Measurements from ENCODE around the gene NPBWR2. TPM values are rescaled to one million over a fixed set of nuclear protein-coding genes. Genes with fewer than 3 reads are reported as not detected.

Gene NPBWR2
- total RNA-seq, 2 experiments from 2014 or later = not detected

DNA sequence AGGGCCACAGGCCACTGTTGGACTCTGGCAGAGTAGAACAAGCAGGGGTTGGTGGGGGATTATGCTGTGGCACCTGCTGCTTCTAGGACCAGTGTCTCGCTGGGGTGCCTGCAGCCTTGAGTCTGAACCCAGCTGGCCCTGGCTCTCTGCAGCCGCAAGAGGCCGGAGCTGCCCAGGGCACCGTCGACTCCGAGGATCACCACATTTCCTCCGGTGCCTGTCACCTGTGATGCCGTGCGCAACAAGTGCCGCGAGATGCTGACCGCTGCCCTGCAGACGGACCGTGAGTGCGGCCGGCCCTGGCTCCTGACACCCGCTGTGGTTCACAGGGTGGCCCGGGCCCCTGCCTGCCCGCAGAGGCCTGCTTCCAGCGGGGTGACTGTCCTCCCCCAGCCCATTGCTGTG lies 38.2 kb downstream of the NPBWR2 start:
- CTCF ChIA-PET = interaction anchor here (0.7 to 3.1 kb wide), 5 partner anchors 10 to 92 kb away, joined by 3 to 12 read pairs (median 5); partner anchors contain the start of gene RGS19
- POLR2A ChIA-PET = interaction anchor here (1.3 kb wide), 1 partner anchor 10 kb away, joined by 3 read pairs; the partner anchor contains the start of genes OPRL1 and RGS19

DNA sequence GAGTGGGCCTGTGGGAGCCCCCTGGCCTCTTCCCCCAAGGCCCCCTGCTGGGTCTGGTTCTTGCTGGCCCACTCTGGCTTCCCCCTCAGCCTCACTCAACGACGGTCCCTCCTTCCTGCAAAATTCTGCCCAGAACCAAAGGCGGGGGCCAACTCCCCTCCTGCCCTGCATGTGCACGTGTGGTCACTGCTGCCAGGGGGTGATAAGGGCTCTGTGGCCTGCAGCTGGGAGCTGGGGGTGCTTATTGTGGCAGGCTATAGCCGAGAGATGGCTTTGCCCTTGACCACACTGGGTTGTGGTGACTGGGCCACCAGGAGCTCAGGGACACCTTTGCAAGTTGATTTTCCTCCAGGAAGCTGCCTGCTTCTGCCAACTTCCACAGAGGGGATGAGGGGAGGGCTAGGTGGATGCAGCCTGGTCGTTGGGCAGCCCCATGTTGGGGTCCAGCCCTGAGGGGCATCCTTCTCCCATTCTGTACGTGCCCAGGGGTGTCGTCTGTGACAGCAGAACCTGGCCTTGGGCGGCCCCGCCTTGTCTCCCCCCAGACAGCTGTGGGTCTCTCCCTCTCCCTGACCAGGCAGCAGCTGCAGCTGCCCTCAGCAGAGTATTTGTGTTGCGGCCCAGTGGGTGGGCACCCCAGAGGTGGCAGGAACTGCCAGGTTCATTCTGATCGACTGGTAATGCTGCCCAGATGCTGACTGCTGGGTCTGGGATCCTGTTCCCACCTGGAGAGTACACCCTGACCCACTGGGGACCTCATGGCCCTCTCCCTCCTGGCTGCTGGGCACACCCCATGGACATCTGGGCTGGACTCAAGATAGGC lies 38.8 kb downstream of the NPBWR2 start:
- ChIA-PET POLR2A (interaction anchor here (1.3 kb wide), 1 partner anchor 11 kb away, joined by 3 read pairs; the partner anchor contains the start of genes OPRL1 and RGS19), CTCF (interaction anchor here (1.4 to 3.1 kb wide), 3 partner anchors 10 to 31 kb away, joined by 5 to 12 read pairs (median 6); partner anchors contain the start of gene RGS19)

DNA sequence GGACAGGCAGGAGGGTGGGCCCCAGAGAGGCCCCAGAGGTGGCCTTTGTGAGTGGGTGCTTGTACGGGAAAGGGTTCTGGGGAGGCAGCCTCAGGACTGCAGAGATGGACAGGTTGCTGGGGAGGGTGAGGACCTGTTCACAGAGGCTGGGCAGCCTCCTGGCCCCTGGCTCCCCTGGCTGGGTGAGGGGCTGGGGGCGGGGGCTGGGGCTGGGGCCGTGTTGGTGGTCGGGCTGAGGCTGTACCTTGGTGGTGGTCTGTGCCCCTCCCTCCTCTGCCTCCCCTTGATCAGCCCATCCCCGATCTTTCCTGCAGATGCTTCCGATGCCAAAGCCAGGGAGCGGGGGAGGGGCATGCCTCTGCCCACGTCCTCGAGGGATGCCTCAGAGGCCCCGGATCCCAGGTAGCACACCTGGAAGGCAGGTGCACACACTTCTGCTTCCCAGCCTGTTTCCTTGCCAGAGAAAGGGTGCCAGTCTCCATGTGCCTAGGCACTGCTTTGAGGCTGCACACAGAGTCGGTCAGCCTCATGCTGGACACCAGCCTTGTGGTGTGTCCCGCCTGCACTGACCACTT lies 39.5 kb downstream of the NPBWR2 start:
- ChIA-PET POLR2A (no interaction called here), CTCF (interaction anchor here (3.1 kb wide), 1 partner anchor 15 kb away, joined by 12 read pairs; no protein-coding TSS in a partner anchor)

DNA sequence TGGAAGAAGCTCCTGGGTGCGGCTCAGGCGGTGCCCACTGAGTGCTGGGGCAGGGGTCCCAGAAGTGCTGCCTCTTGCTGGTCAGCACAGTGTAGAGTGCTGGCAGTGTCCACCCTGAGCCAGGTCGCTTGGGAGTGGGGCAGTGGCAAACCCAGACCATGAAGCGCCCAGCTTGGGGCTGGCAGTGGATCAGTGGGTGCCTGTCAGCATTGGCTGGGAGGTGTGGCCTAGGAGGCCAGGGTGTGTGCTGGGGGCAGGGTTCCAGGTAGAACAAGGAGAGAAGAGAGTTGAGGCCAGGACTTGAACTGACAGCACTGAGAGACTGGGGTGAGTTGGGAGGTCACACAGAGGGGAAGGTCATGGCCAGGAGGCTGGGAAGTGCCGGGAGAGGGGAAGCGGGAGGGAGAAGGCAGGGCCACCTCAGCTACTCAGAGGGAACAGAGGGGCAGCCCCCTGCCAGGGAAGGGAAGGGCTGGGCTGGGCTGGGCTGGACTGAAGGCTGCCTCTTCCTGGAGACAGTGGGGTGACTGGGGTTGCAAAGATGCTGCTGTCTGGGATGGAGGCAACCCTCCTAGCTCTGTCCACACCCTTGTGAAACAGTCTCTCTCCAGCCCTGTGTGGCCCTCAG lies 40.2 kb downstream of the NPBWR2 start:
- POLR2A ChIA-PET = interaction anchor here (1.9 kb wide), 1 partner anchor 10 kb away, joined by 5 read pairs; no protein-coding TSS in a partner anchor
- CTCF ChIA-PET = interaction anchor here (0.7 to 1.1 kb wide), 3 partner anchors 11 to 53 kb away, joined by 3 to 5 read pairs (median 3); no protein-coding TSS in a partner anchor

DNA sequence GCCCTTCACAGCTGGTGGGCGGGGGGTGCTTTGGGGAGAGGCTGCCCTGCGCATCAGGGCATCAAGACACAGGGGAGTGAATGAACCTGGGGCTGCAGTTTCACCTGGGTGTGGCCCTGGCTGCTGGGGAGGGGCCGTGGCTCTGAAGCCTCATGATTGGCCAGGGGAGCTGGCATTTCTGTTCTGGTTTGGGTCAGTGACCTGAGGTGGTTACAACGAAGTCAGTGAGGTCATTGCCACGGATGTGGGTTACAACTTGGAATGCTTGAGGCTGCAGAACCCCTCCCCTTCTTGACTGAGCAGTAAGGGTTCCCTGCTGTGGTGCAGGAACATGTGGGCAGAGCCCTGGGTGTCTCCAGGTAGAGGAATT lies 41.4 kb downstream of the NPBWR2 start:
- ChIA-PET CTCF (interaction anchor here (1.0 to 1.7 kb wide), 2 partner anchors 10 to 86 kb away, joined by 3 to 5 read pairs; no protein-coding TSS in a partner anchor), POLR2A (interaction anchor here (0.5 to 1.9 kb wide), 2 partner anchors 11 to 460 kb away, joined by 3 to 5 read pairs; no protein-coding TSS in a partner anchor)

DNA sequence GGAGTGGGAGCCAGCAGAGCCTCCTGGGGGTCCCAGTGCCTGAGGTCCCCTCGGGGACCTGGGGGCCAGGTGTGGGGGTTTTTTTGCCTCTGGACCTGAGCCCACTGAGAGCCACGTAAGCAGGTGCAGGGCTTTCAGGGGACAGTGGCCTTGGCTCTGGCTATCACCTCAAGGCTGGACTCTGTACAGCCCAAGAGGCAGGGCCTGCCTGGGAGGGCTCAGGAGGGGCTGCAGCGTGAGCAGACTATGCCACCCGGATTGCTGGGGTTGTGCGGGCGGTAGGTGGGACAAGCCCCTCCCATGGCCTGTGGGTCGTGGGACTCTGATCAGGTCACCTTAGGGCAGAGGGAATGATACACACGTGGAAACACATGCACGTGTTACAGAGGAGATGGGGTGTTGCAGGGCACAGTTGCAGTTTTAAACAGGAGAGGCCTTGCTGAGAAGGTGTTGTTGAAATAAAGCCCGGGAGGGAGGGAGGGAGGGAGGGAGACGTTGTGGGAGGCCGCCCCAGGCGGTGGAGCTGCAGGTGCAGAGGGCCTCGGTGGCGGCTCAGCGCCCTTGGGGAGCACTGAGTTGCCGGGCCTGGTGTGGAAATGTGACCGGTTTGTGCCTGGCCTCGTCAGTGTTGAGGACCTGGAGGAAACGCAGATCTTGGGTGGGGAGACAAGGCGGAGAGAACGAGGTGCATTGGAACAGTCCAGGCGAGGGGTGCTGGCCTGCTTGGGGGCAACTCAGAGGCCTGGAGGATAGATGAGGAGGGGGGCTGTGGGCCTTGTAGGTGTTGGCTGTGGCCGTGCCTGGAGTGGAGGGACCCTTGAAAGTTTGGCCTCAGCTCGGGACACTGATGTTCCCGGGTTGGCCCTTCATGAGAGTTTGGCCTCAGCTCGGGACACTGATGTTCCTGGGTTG lies 42.0 kb downstream of the NPBWR2 start:
- CTCF ChIA-PET = interaction anchor here (1.0 to 1.8 kb wide), 3 partner anchors 10 to 85 kb away, joined by 3 to 9 read pairs (median 5); no protein-coding TSS in a partner anchor
- POLR2A ChIA-PET = interaction anchor here (0.5 to 1.9 kb wide), 3 partner anchors 12 to 460 kb away, joined by 3 to 5 read pairs (median 3); no protein-coding TSS in a partner anchor

DNA sequence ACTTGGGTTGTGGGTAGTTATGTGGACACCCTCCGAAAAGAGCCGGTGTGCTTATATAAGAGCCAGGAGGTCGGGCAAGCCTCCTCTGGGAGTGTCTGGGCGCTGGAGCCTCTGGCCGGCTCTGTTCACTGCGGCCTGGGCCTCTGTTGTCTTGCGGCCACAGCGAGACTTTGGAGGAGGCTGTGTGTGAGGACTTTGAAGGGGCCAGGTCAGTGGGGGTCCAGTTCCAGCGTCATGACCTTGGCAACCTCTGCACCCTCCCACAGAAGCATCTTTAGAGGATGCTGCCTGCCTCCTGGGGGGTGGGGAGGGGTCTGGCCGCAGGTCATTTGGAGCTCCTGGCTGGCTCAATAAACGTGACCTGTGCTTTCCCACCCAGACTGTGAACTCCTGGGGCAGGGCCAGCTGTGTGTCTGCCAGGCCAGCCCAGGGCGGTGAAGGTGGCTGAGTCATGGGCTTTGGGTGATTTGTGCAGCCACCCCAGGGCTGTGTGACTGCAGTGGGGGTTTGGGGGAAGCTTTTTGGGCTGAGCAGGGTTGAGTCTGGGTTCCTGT lies 43.1 kb downstream of the NPBWR2 start:
- POLR2A ChIA-PET = no interaction called here

DNA sequence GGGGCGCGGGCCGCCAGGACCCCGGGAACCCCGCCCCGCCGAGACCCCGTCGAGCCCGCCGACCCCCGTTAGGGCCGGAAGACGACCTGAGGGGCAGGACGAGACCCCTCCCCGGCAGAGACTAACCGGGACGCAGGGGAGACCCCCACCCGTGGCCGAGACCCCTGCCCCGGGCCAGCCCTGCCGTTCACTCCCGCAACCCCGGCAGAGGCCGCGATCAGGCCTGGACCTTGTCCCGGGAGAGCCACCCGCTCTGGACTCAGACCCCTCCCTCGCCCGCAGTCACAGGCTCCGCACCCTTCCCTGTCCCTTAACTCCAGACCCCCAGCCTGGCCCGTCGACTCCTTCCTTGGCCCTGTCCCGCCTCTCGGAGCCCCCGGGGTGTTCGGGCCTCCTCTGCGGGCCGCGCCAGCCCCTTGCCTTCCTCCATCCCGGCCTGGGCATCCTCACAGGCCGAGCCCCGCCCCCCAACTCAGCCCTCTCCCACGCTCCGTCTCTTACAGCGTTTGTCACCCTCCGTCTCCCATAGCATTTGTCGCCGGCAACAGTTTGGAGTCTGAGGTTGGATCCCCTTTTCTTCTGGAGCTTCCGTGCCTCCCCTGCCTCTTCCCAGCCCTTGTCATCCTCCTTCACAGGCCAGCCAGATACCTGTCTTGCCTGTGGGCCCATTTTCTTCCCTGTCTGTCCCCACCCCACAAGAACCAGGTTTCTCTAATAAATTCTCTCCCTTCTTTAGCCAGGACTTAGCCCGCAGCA lies 43.8 kb downstream of the NPBWR2 start:
- POLR2A ChIA-PET = interaction anchor here (0.6 to 1.5 kb wide), 3 partner anchors 16 to 543 kb away, joined by 4 read pairs; partner anchors contain the start of genes OPRL1, PPDPF, RGS19 and UCKL1
- CTCF ChIA-PET = interaction anchor here (0.7 to 6.7 kb wide), 4 partner anchors 24 to 83 kb away, joined by 3 to 67 read pairs (median 6); partner anchors contain the start of gene PRPF6

More for the DNA sequence above, 43.1 kb downstream of the NPBWR2 start:
- CTCF ChIA-PET = interaction anchor here (1.1 to 1.8 kb wide), 2 partner anchors 26 to 83 kb away, joined by 3 to 9 read pairs; partner anchors contain the start of gene PRPF6

DNA sequence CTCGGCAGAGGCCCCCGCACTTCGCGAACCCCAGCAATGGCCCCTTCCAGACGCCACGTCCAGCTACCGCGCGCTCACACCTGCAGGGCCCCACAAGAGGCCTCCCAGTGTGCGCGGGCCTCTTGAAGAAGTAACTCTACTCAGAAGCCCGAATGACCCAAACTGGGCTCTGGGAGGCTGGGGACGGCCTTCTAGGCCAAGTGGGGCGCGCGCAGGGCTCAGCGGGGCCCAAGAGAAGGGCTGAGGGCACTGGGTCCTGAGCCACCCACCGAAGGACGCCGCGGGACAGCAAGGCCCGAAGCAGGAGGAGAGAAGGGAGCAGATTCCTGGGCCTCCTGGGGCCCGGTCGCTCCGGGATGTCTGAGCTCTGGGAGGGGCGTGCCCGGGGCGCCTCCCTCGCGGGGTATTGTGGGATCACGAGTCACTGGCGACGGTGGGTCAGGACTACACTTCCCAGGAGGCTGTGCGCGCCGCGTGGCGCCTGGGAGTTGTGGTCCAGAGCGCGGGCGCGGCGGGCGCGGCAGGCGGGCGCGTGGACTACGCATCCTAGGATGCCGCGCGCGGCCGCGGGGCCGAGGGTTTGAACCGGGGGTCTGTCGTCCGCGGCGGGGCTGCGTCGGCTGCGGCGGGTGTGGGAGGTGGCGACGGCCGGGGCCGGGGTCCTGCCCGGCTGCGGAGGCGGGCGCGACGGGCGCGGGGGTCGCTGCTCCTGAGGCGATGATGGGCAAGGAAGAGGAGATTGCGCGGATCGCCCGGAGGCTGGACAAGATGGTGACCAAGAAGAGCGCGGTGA lies 44.6 kb downstream of the NPBWR2 start, which contains the start of gene TCEA2:
TCEA2 (plus strand) TSS at position 603 of the 793 bp plus-strand sequence; CDS start at position 718, 115 bp downstream.
- ChIA-PET CTCF (interaction anchor here (0.7 to 6.7 kb wide), 4 partner anchors 11 to 82 kb away, joined by 3 to 67 read pairs (median 5); partner anchors contain the start of gene PRPF6), POLR2A (interaction anchor here (0.6 to 1.5 kb wide), 3 partner anchors 17 to 542 kb away, joined by 4 read pairs; partner anchors contain the start of genes OPRL1, PPDPF, RGS19 and UCKL1)

DNA sequence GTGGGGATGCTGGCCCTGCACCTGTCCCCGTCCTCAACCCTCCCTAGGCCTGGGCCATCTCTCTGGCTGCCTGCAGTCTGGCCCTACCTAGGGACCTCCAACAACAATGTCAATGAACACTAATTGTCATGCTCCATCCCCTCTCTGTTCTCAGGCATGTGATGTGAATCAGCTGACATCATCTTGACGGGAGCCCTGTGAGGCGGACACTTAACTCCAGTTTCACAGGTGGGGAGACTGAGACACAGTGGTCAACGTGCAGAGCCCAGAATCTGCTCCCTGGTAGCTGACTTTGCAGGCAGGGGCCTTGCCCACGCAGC lies 45.1 kb downstream of the NPBWR2 start:
- ChIA-PET CTCF (interaction anchor here (1.6 to 6.7 kb wide), 3 partner anchors 10 to 37 kb away, joined by 3 to 67 read pairs (median 7); no protein-coding TSS in a partner anchor), POLR2A (interaction anchor here (1.1 to 1.5 kb wide), 2 partner anchors 106 to 541 kb away, joined by 4 read pairs; partner anchors contain the start of genes PPDPF and UCKL1)

DNA sequence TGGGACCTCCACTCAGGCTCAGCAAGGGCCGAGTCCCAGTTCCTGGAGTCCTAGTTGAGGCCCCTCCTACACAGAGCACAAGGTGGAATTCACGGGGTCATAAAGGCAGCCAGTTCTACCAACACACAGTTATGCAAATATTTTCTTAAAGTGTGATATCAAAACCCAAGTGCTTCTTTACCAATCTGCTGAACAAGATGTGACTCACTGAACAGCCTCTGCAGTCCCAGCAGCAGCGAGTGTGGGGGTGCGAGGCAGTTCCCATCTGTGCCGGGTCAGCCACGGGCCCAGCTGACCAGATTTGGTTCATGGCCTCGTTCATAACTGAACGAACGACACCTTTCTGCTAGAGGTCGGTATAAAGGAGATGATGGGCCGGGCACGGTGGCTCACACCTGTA lies 48.8 kb downstream of the NPBWR2 start:
- POLR2A ChIA-PET = no interaction called here

DNA sequence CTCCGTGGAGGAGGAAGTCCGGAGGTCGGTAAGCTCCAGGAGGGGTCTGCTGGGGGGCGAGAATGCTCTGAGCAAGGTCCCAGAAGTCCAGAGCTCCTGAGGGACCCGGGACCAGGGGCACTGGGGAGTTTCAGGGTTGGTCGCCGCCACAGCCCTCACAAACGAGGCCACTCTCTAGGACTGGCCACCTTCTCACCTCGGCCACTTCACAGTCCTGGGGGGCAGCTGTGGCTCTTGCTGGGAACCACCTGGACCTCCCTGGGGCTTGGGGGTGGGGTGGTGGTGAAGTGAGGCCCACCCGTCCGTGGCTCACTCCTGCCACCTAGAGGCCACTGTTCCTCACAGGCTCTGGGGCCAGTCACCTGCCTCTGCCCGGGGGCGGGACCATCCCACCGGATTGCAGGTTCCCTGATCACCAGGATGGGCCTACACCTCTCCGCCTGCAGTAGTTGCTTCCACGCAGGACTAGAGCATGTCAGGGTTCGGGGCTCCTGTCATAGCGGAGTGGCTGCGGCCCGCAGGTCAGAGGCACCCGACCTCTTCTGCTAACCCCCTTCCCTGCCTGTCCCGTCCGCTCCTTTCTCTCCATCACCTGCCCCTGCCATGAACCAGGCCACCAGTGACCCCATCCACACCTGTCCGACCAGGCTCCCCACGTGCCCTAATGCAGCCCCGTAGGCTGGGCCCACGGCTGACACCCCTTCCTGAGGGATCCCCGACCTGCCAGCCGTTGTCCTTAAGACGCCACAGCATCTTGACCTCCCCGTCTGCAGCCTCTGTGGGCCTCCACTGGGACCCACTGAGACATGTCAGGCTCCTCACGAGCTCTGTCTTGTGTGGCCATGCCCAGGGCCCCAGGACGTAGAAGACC lies 49.5 kb downstream of the NPBWR2 start:
- ChIA-PET POLR2A (no interaction called here), CTCF (interaction anchor here (0.6 to 6.7 kb wide), 11 partner anchors 14 to 167 kb away, joined by 3 to 67 read pairs (median 3); partner anchors contain the start of genes PRPF6, SAMD10 and UCKL1)

More for the DNA sequence above, 48.8 kb downstream of the NPBWR2 start:
- CTCF ChIA-PET = interaction anchor here (0.7 to 6.7 kb wide), 2 partner anchors 19 to 185 kb away, joined by 4 to 67 read pairs; no protein-coding TSS in a partner anchor

DNA sequence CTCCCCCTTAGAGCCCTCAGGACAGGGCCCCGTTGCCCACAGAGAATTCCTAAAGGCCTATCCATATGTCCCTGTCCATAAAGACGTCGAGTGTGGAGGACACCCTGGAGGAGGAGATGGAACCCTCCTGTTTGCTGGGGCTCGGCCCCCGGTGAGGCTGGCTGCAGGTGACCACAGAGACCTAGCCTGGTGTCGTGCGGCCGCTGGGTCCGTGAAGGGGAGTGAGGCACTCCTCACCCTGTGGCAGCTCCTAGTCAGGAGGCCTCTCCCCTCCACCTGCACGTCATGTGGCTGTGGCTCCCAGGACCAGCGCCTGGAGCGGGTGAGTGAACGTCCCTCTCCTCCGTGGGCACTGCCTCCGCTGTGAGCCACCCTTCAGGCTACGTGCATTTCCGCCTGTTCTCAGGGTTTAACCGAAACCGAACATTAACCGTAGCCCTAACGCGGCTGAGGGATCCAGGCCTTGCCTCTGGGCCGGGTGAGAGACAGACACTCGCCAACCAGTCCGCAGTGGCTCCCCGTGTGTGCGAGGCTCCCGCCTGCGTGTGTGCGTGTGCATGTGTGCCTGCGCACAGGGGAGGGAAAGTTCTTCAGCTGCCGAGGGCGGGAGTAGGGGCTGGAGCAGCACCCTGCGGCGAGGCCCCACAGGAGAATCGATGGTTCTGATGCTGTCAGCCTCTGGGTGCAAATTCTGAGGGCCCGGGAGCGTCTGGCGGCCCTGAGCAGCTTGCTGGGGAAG lies 50.3 kb downstream of the NPBWR2 start:
- POLR2A ChIA-PET = no interaction called here
- CTCF ChIA-PET = interaction anchor here (0.6 to 6.7 kb wide), 11 partner anchors 14 to 168 kb away, joined by 3 to 67 read pairs (median 3); partner anchors contain the start of genes PRPF6, SAMD10 and UCKL1

DNA sequence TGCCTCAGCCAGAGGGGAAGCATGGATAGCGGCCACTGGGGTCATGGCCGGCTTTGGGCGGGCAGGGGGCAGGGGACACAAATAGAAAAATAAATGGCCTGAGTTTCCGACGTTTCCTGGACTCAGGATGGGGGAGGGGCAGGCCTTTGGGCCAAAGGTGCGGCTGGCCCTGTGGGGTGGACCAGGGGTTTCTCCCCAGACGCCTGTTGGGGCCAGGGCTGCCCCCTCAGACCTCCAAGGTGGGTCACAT lies 50.8 kb downstream of the NPBWR2 start:
- ChIA-PET POLR2A (no interaction called here), CTCF (interaction anchor here (6.7 kb wide), 1 partner anchor 17 kb away, joined by 67 read pairs; no protein-coding TSS in a partner anchor)
